Measurements from ENCODE around the gene IL22RA2.

- TF ChIP-seq POLR2AphosphoS5 (IDR thresholded peaks at IDR 0.05; ENCODE audit: borderline replicate concordance, low read depth, low read length) (no peak), EZH2 (IDR thresholded peaks at IDR 0.05) (no peak)
Observed at GRCh38 chr6:137159912-137160311, 13.5 kb downstream of the IL22RA2 start.

Data from SK-N-MC (cell line).